ENCODE measurements around the gene SOX18.

The SOX18 gene

GRCh38 chr20:64050261-64051032, 1.0 kb upstream of the SOX18 start:
- no peak overlapping the region for H3K27ac Mint-ChIP-seq (ENCODE audit: low read depth)
- H3K27me3 Mint-ChIP-seq = peaks cover 34% of the 10 kb centered on the region
- peak overlapping the region; percentile 32 for H3K4me3 Mint-ChIP-seq
- H3K9me3 Mint-ChIP-seq = no peaks in the 10 kb centered on the region
- DNase-seq (ENCODE audit: low spot score in 2 of 2) (no peak), ATAC-seq (replicated peaks; ENCODE audit: extremely low read depth, poor library complexity, severe bottlenecking) (no peak)
- peaks cover 5% of the 10 kb centered on the region for H3K36me3 Mint-ChIP-seq (ENCODE audit: insufficient read depth)
- peaks cover 12% of the 10 kb centered on the region for H3K4me1 Mint-ChIP-seq

GRCh38 chr20:64049878-64050260, 430 bp upstream of the SOX18 start:
- H3K27me3 Mint-ChIP-seq = peaks cover 34% of the 10 kb centered on the region
- peak overlapping the region; percentile 20 for H3K4me3 Mint-ChIP-seq
- no peak overlapping the region for H3K27ac Mint-ChIP-seq (ENCODE audit: low read depth)
- H3K36me3 Mint-ChIP-seq (ENCODE audit: insufficient read depth) = peaks cover 5% of the 10 kb centered on the region
- H3K9me3 Mint-ChIP-seq = no peaks in the 10 kb centered on the region
- DNase-seq (ENCODE audit: low spot score in 2 of 2) = no peak
- ATAC-seq (replicated peaks; ENCODE audit: extremely low read depth, poor library complexity, severe bottlenecking) = no peak
- H3K4me1 Mint-ChIP-seq = peaks cover 11% of the 10 kb centered on the region

- DNase-seq (ENCODE audit: low spot score in 2 of 2) = no peak
- Mint-ChIP-seq H3K36me3 (ENCODE audit: insufficient read depth) (peaks cover 6% of the 10 kb centered on the region), H3K27me3 (peaks cover 29% of the 10 kb centered on the region), H3K27ac (ENCODE audit: low read depth) (no peak overlapping the region), H3K4me3 (peak overlapping the region; percentile 57), H3K4me1 (peaks cover 11% of the 10 kb centered on the region), H3K9me3 (no peaks in the 10 kb centered on the region)
- ATAC-seq (replicated peaks; ENCODE audit: extremely low read depth, poor library complexity, severe bottlenecking) = no peak
Measured at GRCh38 chr20:64048402-64049044, 916 bp downstream of the SOX18 start.

GRCh38 chr20:64047968-64048401, 1.5 kb downstream of the SOX18 start:
- ATAC-seq (replicated peaks; ENCODE audit: extremely low read depth, poor library complexity, severe bottlenecking) = no peak
- no peak for DNase-seq (ENCODE audit: low spot score in 2 of 2)
- H3K27ac Mint-ChIP-seq (ENCODE audit: low read depth) = no peak overlapping the region
- no peak overlapping the region for H3K4me3 Mint-ChIP-seq
- H3K27me3 Mint-ChIP-seq = peaks cover 24% of the 10 kb centered on the region
- peaks cover 6% of the 10 kb centered on the region for H3K36me3 Mint-ChIP-seq (ENCODE audit: insufficient read depth)
- H3K9me3 Mint-ChIP-seq = no peaks in the 10 kb centered on the region
- H3K4me1 Mint-ChIP-seq = peaks cover 11% of the 10 kb centered on the region

GRCh38 chr20:64047046-64047389, 2.4 kb downstream of the SOX18 start:
- ATAC-seq (replicated peaks; ENCODE audit: extremely low read depth, poor library complexity, severe bottlenecking) (no peak), DNase-seq (ENCODE audit: low spot score in 2 of 2) (no peak)
- peaks cover 15% of the 10 kb centered on the region for H3K4me1 Mint-ChIP-seq
- H3K36me3 Mint-ChIP-seq (ENCODE audit: insufficient read depth) = peaks cover 8% of the 10 kb centered on the region
- H3K27ac Mint-ChIP-seq (ENCODE audit: low read depth) = peak overlapping the region; percentile 77
- peaks cover 20% of the 10 kb centered on the region for H3K27me3 Mint-ChIP-seq
- H3K9me3 Mint-ChIP-seq = no peaks in the 10 kb centered on the region
- H3K4me3 Mint-ChIP-seq = peak overlapping the region; percentile 16

GRCh38 chr20:64045346-64046011, 4.0 kb downstream of the SOX18 start:
- peaks cover 20% of the 10 kb centered on the region for H3K27me3 Mint-ChIP-seq
- H3K27ac Mint-ChIP-seq (ENCODE audit: low read depth) = no peak overlapping the region
- H3K36me3 Mint-ChIP-seq (ENCODE audit: insufficient read depth) = peaks cover 11% of the 10 kb centered on the region
- ATAC-seq (replicated peaks; ENCODE audit: extremely low read depth, poor library complexity, severe bottlenecking) (no peak), DNase-seq (ENCODE audit: low spot score in 2 of 2) (no peak)
- H3K4me1 Mint-ChIP-seq = peaks cover 16% of the 10 kb centered on the region
- no peaks in the 10 kb centered on the region for H3K9me3 Mint-ChIP-seq
- H3K4me3 Mint-ChIP-seq = no peak overlapping the region

GRCh38 chr20:64044484-64045247, 4.8 kb downstream of the SOX18 start:
- H3K27ac Mint-ChIP-seq (ENCODE audit: low read depth) = no peak overlapping the region
- peaks cover 23% of the 10 kb centered on the region for H3K4me1 Mint-ChIP-seq
- H3K36me3 Mint-ChIP-seq (ENCODE audit: insufficient read depth) = peaks cover 12% of the 10 kb centered on the region
- H3K9me3 Mint-ChIP-seq = no peaks in the 10 kb centered on the region
- DNase-seq (ENCODE audit: low spot score in 2 of 2) (no peak), ATAC-seq (replicated peaks; ENCODE audit: extremely low read depth, poor library complexity, severe bottlenecking) (no peak)
- H3K4me3 Mint-ChIP-seq = no peak overlapping the region
- H3K27me3 Mint-ChIP-seq = peaks cover 20% of the 10 kb centered on the region

GRCh38 chr20:64043768-64044167, 5.7 kb downstream of the SOX18 start:
- Mint-ChIP-seq H3K4me3 (peak overlapping the region; percentile 58), H3K36me3 (ENCODE audit: insufficient read depth) (peaks cover 12% of the 10 kb centered on the region), H3K27ac (ENCODE audit: low read depth) (peak overlapping the region; percentile 62), H3K9me3 (no peaks in the 10 kb centered on the region), H3K4me1 (peaks cover 27% of the 10 kb centered on the region), H3K27me3 (peaks cover 20% of the 10 kb centered on the region)
- DNase-seq (ENCODE audit: low spot score in 2 of 2) (no peak), ATAC-seq (replicated peaks; ENCODE audit: extremely low read depth, poor library complexity, severe bottlenecking) (no peak)

GRCh38 chr20:64042054-64042781, 7.2 kb downstream of the SOX18 start:
- ATAC-seq (replicated peaks; ENCODE audit: extremely low read depth, poor library complexity, severe bottlenecking) = no peak
- Mint-ChIP-seq H3K27ac (ENCODE audit: low read depth) (peak overlapping the region; percentile 19), H3K4me1 (peaks cover 32% of the 10 kb centered on the region), H3K4me3 (peak overlapping the region; percentile 73), H3K9me3 (no peaks in the 10 kb centered on the region), H3K36me3 (ENCODE audit: insufficient read depth) (peaks cover 12% of the 10 kb centered on the region), H3K27me3 (peaks cover 17% of the 10 kb centered on the region)
- no peak for DNase-seq (ENCODE audit: low spot score in 2 of 2)

- Mint-ChIP-seq H3K9me3 (no peaks in the 10 kb centered on the region), H3K36me3 (ENCODE audit: insufficient read depth) (peaks cover 12% of the 10 kb centered on the region), H3K27ac (ENCODE audit: low read depth) (peak overlapping the region; percentile 19), H3K27me3 (peaks cover 12% of the 10 kb centered on the region), H3K4me3 (peak overlapping the region; percentile 73), H3K4me1 (peaks cover 37% of the 10 kb centered on the region)
- DNase-seq (ENCODE audit: low spot score in 2 of 2) (no peak), ATAC-seq (replicated peaks; ENCODE audit: extremely low read depth, poor library complexity, severe bottlenecking) (no peak)
Measured at GRCh38 chr20:64041781-64042053, 7.7 kb downstream of the SOX18 start.

GRCh38 chr20:64041040-64041780, 8.2 kb downstream of the SOX18 start:
- peak overlapping the region; percentile 73 for H3K4me3 Mint-ChIP-seq
- DNase-seq (ENCODE audit: low spot score in 2 of 2) = no peak
- H3K27me3 Mint-ChIP-seq = peaks cover 6% of the 10 kb centered on the region
- H3K27ac Mint-ChIP-seq (ENCODE audit: low read depth) = no peak overlapping the region
- peaks cover 42% of the 10 kb centered on the region for H3K4me1 Mint-ChIP-seq
- peaks cover 11% of the 10 kb centered on the region for H3K36me3 Mint-ChIP-seq (ENCODE audit: insufficient read depth)
- no peak for ATAC-seq (replicated peaks; ENCODE audit: extremely low read depth, poor library complexity, severe bottlenecking)
- no peaks in the 10 kb centered on the region for H3K9me3 Mint-ChIP-seq

Data from central memory CD8-positive, alpha-beta T cell (primary cell).